ENCODE measurements around the gene TESPA1.
"Not testable (repeated sequence)": the region's sequence is repeated elsewhere in the genome, so short reads cannot be mapped to it uniquely, and the experiment has no call there.

Gene TESPA1, protein sequence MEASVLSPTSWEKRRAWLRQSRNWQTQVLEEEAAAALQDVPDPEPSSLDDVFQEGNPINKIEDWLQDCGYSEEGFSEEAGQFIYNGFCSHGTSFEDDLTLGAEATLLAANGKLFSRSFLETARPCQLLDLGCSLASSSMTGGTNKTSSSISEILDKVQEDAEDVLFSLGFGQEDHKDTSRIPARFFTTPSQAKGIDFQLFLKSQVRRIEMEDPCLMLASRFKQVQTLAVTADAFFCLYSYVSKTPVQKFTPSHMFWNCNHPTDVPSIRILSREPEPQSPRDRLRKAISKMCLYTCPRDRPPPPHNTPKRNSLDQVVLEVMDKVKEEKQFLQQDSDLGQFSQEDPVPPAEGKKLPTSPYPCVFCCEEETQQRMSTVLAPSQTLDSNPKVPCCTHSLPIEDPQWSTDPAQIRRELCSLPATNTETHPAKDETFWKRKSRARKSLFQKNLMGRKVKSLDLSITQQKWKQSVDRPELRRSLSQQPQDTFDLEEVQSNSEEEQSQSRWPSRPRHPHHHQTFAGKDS

GRCh38 chr12:54984658-54985376, at the start of gene TESPA1:
Gene TESPA1, minus strand, starts transcription at chr12:54984762. Its CDS starts 10,200 bp downstream, at chr12:54974562.
- peak; percentile 76 for DNase-seq

- no peak for DNase-seq
Measured at GRCh38 chr12:55034218-55034617, 49.7 kb upstream of the TESPA1 start.

GRCh38 chr12:55025508-55025907, 40.9 kb upstream of the TESPA1 start:
- DNase-seq = no peak

GRCh38 chr12:55024575-55024974, 40.0 kb upstream of the TESPA1 start:
- no peak for DNase-seq

GRCh38 chr12:55019784-55020183, 35.2 kb upstream of the TESPA1 start, which contains the start of gene NEUROD4:
Gene NEUROD4, plus strand, starts transcription at chr12:55019974. Its CDS starts 6,466 bp downstream, at chr12:55026440.
- DNase-seq = peak; percentile 30

- no peak for DNase-seq
Measured at GRCh38 chr12:55017416-55017925, 32.9 kb upstream of the TESPA1 start.

DNA sequence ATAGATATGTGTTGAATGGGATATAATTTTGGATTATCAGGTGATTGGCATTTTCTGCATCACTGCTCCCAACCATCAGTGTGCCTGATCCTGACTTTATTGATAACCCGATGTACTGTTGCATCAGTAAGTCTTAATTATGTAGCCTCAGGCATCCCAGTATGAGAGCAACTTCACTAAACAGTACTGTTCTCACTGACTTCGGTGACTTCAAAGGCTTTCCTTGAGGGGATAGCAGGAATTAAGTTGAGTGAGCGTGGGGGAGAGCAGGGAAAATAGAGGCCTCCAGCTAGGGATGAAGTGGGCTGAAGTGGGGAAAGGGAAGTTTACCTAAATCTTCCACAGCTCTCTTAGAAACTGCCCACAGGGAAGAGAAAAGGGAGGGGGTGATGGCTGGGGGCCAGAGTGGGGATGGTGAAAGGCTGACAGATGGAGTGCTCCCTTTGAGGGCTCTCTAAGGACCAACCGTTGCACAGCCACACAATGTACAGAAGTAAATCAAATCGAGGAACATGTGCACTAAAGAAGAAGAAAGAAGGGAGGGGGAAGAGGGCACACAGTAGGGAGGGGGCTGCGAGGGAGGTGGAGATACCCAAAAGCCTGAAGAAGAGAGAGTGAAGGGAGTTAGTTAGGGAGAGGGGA, 24.5 kb upstream of the TESPA1 start:
- no peak for DNase-seq

DNA sequence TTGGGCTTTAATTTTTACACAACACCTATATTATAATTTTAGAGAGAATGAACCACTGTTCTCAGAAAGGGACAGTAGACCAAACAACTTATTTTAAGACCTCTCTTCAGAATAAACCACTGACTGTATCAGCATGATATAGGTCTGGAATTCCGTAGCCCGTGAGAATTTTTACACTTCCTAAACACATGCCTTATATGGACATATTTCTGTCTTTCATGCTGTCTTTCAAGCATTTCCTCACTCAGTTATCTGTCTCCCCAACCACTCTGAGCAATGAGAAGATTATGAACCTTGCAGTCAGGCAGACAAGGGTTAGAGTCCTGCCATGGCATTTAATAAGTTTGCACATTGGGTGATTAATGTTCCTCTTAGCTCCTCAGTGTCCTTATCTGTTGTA, 17.8 kb upstream of the TESPA1 start:
- no peak for DNase-seq

GRCh38 chr12:55001198-55001868, 16.8 kb upstream of the TESPA1 start:
- DNase-seq = no peak

DNA sequence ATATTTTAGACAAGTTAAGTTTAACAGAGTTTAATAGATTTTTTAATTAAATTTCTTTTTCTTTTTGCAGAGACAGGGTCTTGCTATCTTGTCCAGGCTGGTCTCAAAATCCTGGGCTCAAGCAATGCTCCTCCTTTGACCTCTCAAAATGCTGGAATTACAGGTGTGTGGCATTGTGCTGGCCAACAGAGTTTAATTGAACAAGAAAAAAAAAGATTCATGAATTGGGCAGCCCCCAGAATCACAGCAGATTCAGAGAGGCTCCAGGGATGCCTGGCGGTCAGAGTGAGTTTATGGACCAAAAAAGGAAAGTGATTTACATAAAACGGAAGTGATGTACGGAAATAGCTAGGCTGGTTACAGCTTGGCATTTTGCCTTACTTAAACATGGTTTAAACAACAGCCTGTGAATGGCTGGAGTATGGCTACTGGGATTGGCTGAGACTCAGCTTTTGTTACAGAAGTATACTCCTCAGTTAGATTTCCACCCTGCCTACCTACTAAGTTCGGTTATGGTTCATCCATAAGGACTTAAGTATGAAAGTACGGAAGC, 14.5 kb upstream of the TESPA1 start:
- no peak for DNase-seq

- DNase-seq = no peak
Measured at GRCh38 chr12:54997929-54998522, 13.5 kb upstream of the TESPA1 start.

DNA sequence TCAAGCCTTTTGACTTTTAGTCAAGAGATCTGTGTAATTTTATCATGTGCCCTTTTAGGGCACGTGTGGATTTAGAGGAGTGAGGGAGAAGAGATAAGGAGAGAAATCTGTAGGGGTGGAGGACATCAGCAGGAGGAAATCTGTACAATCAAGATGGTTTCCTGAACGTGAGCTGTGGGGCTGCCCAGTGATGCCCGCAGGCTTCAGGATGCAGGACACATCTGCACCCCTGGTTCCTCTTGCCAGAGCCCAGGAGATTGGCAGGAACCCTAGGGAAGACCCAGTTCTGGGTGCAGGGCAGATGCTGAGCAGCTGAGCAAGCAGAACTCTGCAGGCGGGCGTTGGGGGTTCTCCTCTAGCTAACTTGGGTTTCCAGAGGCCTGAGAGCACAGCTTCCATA, 11.6 kb upstream of the TESPA1 start:
- no peak for DNase-seq

DNA sequence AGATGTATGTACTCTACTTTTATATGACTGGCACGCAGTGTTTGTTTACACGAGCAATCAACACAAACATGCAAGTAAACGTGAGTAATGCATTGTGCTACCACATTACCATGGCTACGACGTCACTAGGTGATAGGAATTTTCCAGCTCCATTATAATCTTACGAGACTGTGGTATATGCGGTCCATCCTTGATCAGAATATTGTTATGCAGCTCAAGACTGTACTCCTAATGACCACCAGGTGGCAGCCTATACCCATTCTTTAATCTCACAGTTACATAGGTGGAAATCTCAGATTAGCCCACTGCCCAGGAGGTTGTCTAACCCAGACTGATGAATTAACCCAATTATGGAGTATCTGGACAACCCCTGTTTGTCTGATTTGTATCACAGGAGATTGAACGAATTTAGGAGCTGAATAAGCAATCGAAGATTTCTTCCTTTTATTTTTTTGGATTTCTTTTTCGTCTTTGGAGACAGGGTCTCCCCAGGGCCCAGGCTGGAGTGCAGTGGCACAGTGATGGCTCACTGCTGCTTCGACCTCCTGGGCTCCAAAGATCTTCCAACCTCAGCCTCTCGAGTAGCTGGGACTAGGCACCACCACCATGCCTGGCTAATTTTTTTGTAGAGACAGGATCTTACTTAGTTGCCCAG, 8.7 kb upstream of the TESPA1 start:
- peak; percentile 33 for DNase-seq

DNA sequence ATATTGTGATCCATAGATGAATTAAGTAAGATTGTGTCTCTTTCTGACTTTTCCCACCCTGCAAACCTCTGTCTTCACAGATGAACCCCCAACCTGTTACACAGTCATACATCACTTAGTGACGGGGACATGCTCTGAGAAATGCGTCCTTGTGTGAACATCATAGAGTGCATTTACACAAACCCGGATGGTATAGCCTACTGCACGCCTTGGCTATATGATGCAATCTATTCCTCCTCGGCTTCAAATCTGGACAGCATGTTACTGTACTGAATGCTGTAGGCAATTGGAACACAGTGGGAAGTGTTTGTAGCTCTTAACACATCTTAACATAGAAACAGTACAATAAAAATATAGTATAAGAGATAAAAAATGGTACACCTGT, 7.4 kb upstream of the TESPA1 start:
- no peak for DNase-seq

GRCh38 chr12:54991161-54991990, 6.8 kb upstream of the TESPA1 start:
- DNase-seq = peak; percentile 35

DNA sequence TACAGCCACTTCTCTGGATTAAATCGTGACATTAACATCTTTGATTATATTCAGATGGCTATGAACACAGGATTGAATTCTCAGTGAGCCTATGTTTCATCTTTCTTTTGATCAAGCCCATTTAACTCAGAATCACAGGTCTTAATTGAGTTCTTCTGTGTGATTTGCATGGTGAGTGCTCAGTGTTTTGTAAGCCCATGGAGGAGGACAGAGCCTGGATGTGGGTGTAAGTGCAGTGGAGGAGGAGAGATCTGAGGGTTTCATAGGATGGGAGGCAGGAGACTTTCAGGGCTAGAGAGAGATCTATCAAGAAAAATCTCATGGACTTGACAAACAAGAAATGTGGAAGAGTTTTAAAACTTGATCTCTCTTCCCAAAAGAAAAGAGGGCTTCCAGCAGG, 5.3 kb upstream of the TESPA1 start:
- DNase-seq = no peak

GRCh38 chr12:54988402-54989054, 4.0 kb upstream of the TESPA1 start:
- no peak for DNase-seq

- no peak for DNase-seq
Measured at GRCh38 chr12:54987611-54988231, 3.2 kb upstream of the TESPA1 start.

DNA sequence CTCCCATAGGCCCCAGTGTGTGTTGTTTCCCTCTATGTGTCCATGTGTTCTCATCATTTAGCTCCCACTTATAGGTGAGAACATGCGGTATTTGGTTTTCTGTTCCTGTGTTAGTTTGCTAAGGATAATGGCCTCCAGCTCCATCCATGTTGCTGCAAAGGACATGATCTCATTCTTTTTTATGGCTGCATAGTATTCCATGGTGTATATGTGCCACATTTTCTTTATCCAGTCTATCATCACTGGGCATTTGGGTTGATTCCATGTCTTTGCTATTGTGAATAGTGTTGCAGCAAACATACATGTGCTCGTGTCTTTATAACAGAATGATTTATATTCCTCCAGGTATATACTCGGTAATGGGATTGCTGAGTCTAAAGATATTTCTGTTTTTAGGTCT, 2.2 kb upstream of the TESPA1 start:
- not testable (repeated sequence) for DNase-seq

All from activated T-cell treated with anti-CD3 and anti-CD28 coated beads, Interleukin-2, amount 50 U/mL, for 1 hour (primary cell).